K562 (cell line): ENCODE data around the gene MAGT1. TPM values are rescaled to one million over a fixed set of nuclear protein-coding genes. Genes with fewer than 3 reads are reported as not detected.

Source experiments
- ATAC-seq: fragments of 200-7000 bp; cut with Tn5 transposase; 3 replicates; pipeline ENCODE4 v1.9.1; 2020; ENCODE audit warnings: moderate library complexity
- BruUV-seq: library from RNA; stranded (reverse); fragments of 400-500 nt; replicated peaks from 2 replicates; lab custom pipeline; 2021; lab: Mats Ljungman, UMichigan
- CTCF ChIA-PET: fragments of 300-600 bp; formaldehyde crosslinking; extraction: SDS; loops from one replicate; lab custom pipeline; 2021; ENCODE audit warnings: low intra/inter-chr PET ratio; lab: Yijun Ruan, JAX
- POLR2A ChIA-PET: fragments of 300-600, 350-650 bp; sonication (Branson Sonifier 250); formaldehyde crosslinking; extraction: SDS; loops from one replicate; lab custom pipeline; 2021; ENCODE audit warnings: antibody characterized with exemption, inconsistent platforms; lab: Yijun Ruan, JAX
- DNase-seq, 4 experiments: peaks; one replicate each; pipeline versions ENCODE4 v3.0.0 to v3.0.0-alpha.2; 2011 to 2018; ENCODE audit warnings: low spot score in 3 of 4, mixed read lengths in 3 of 4; ENCODE audit errors: extremely low read depth in 1 of 4
- FAIRE-seq: peaks from 2 replicates; lab custom pipeline; 2011; peaks lifted over from hg19 to GRCh38; lab: Jason Lieb, UNC
- H2AFZ ChIP-seq: 2 replicates; pipeline ENCODE4 v1.6.0; 2011; ENCODE audit warnings: low read depth, low read length, control low read depth, inconsistent platforms
- H3K27ac ChIP-seq: fragments of 200-600 bp; 3 replicates; pipeline ENCODE4 v1.8.0; 2011; ENCODE audit warnings: low read depth, mild to moderate bottlenecking, control low read depth, inconsistent platforms, low read length, moderate library complexity, mixed read lengths; ENCODE audit errors: extremely low read depth
- H3K27me3 ChIP-seq, 2 experiments: fragments of 300-600 bp in 1 of 2; 2 replicates in 1 of 2; 3 replicates in 1 of 2; pipeline versions ENCODE4 v1.6.0 to v1.8.0; 2011; ENCODE audit warnings: inconsistent platforms in 2 of 2, low read length in 2 of 2, mild to moderate bottlenecking in 1 of 2, mixed read lengths in 1 of 2, moderate library complexity in 1 of 2; ENCODE audit not compliant: control insufficient read depth in 2 of 2, insufficient read depth in 2 of 2
- H3K36me3 ChIP-seq: fragments of 300-600 bp; 3 replicates; pipeline ENCODE4 v1.8.0; 2011; ENCODE audit warnings: mild to moderate bottlenecking, low read length, inconsistent platforms; ENCODE audit not compliant: control insufficient read depth, insufficient read depth
- H3K4me1 ChIP-seq, 2 experiments: fragments of 200-600 bp in 1 of 2; replicated peaks in 1 of 2; 2 replicates in 1 of 2; 3 replicates in 1 of 2; pipeline versions ENCODE4 v1.5.1 to v1.8.0; 2011; ENCODE audit warnings: inconsistent platforms in 2 of 2, low read length in 2 of 2, mild to moderate bottlenecking in 1 of 2, mixed read lengths in 1 of 2, moderate library complexity in 1 of 2; ENCODE audit not compliant: control insufficient read depth in 2 of 2, insufficient read depth in 2 of 2
- H3K4me2 ChIP-seq: 2 replicates; pipeline ENCODE4 v1.6.1; 2011; ENCODE audit warnings: low read length, control low read depth, inconsistent platforms, mixed read lengths; ENCODE audit not compliant: insufficient read depth
- H3K4me3 ChIP-seq: fragments of 200-600 bp; sonication (generic), shearing (Covaris generic); 2 replicates; pipeline ENCODE4 v1.5.1; 2016; ENCODE audit warnings: control low read depth, inconsistent platforms
- H3K79me2 ChIP-seq: fragments of 200-600 bp; 3 replicates; pipeline ENCODE4 v1.8.0; 2011; ENCODE audit warnings: low read length, inconsistent platforms; ENCODE audit not compliant: control insufficient read depth, insufficient read depth
- H3K9ac ChIP-seq, 2 experiments: 2 replicates each; pipeline versions ENCODE4 v1.6.0 to v1.6.1; 2011; ENCODE audit warnings: low read depth in 2 of 2, low read length in 2 of 2, control low read depth in 1 of 2, inconsistent platforms in 1 of 2, mild to moderate bottlenecking in 1 of 2, mixed read lengths in 1 of 2; ENCODE audit not compliant: insufficient read depth in 1 of 2
- H3K9me1 ChIP-seq: one replicate; pipeline ENCODE4 v1.6.0; 2011; ENCODE audit warnings: inconsistent platforms, mild to moderate bottlenecking, low read length, moderate library complexity; ENCODE audit not compliant: control insufficient read depth, insufficient read depth
- H3K9me3 ChIP-seq: replicated peaks from 2 replicates; pipeline ENCODE4 v1.5.1; 2011; ENCODE audit warnings: low read depth, low read length, inconsistent platforms; ENCODE audit not compliant: control insufficient read depth, insufficient read depth
- H4K20me1 ChIP-seq: replicated peaks from 2 replicates; pipeline ENCODE4 v1.6.1; 2011; ENCODE audit warnings: low read length, inconsistent platforms, mixed read lengths; ENCODE audit not compliant: control insufficient read depth, insufficient read depth
- PHB2 ChIP-seq: fragments of 450-650 bp; IDR thresholded peaks from 2 replicates; pipeline ENCODE4 v1.6.1; 2017; ENCODE audit warnings: low read depth
- TCF15 ChIP-seq: fragments of 250-450 bp; sonication (Bioruptor Pico); IDR thresholded peaks from 2 replicates; pipeline ENCODE4 v1.8.0; 2022; ENCODE audit warnings: moderate library complexity, mild to moderate bottlenecking, inconsistent platforms
- ZNF518B ChIP-seq: fragments of 250-450 bp; sonication (Bioruptor Pico); IDR thresholded peaks from 2 replicates; pipeline ENCODE4 v1.5.0; 2021; ENCODE audit warnings: mild to moderate bottlenecking, moderate library complexity
- in situ Hi-C: fragments of 300-500 bp; cut with MboI; formaldehyde crosslinking; loops from 4 replicates; pipeline ENCODE4 v1.15.0; 2018; ENCODE audit warnings: inconsistent platforms, mixed read lengths
- intact Hi-C: fragments of 100-400 bp; cut with micrococcal nuclease; formaldehyde crosslinking; loops from 2 replicates; pipeline ENCODE4 v1.14.2; 2022
- polyA plus RNA-seq, 8 experiments: library from polyadenylated mRNA; depleted of rRNA in 4 of 8; stranded (reverse) in 5 of 8; unstranded in 3 of 8; fragments of >200 nt; fragmentation: Nextera tagmentation in 2 of 8; fragmentation: Illumina TruSeq in 1 of 8; extraction: Ambion mirVana in 2 of 8; extraction: Trizol in 1 of 8; gene quantifications; 2 replicates each; pipeline versions ENCODE4 v1.2.1 to v1.2.3, GENCODE V29; 2011 to 2014; ENCODE audit warnings: inconsistent platforms in 1 of 8, missing spikeins in 1 of 8
- total RNA-seq, 7 experiments: library from RNA; depleted of rRNA in 6 of 7; stranded (reverse); fragments of >200 nt in 6 of 7; fragmentation: Illumina TruSeq in 2 of 7; extraction: Trizol in 2 of 7; gene quantifications; 2 replicates each; pipeline versions ENCODE4 v1.2.1 to v1.2.3, GENCODE V29; 2011 to 2021; ENCODE audit warnings: low replicate concordance in 1 of 7

The MAGT1 gene
- total and polyA plus RNA-seq, 9 of the 15 experiments (the other 6 are each of a cell fraction or from before 2014, with no cell fraction given): 15.5 to 46.2 (median 28.8) TPM

DNA sequence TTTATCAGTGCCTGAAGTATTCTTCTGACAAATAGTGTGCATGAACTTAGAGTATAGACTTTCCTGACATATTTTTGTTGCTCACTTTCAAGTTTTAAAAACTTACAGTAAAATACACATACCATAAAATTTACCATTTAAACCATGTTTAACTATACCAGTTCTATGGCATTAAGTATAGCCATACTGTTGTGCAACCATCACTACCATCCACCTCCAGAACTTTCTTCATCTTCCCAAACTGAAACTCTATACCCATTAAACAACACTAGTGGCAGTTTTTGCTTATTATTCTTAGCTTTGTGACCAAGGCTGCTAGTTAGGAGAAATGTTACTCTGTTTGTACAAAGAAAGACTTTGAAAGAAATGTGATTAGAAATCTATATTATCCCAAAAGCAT is 41.1 kb upstream of the MAGT1 start:
- Histone ChIP-seq H3K27ac (0 out of 3 replicates have a peak overlapping the region, but pooled peaks have one; percentile 40), H3K36me3 (peaks cover 3% of the 10 kb centered on the region; the same call in 1 of the 3 replicates), H2AFZ (no peak overlapping the region), H3K9ac (no peak overlapping the region; a peak in 1 of 4 replicates), H4K20me1 (no peaks in the 10 kb centered on the region), H3K27me3 (no peaks in the 10 kb centered on the region), H3K4me1 (peaks cover 0 to 6% of the 10 kb centered on the region in 2 experiments; a peak in 2 of 5 replicates), H3K9me1 (no peaks in the 10 kb centered on the region), H3K79me2 (peaks cover 81% of the 10 kb centered on the region), H3K9me3 (no peaks in the 10 kb centered on the region), H3K4me2 (no peak overlapping the region), H3K4me3 (no peak overlapping the region)
- ATAC-seq (no peak), DNase-seq (no peak), FAIRE-seq (no peak)
- in situ Hi-C loops: no loop called here
- intact Hi-C loops: loop anchor here (2.0 kb wide), 1 partner anchor 19 kb away; no protein-coding TSS in a partner anchor
- TF ChIP-seq TCF15 (CRISPR knock-in tag): no peak
- TF ChIP-seq PHB2: no peak
- no peak for TF ChIP-seq ZNF518B (CRISPR knock-in tag)
- BruUV-seq: no TSS peak
- ChIA-PET POLR2A (interaction anchor here (1.2 to 1.3 kb wide), 2 partner anchors 17 to 27 kb away, joined by 3 read pairs; no protein-coding TSS in a partner anchor), CTCF (no interaction called here)
